ENCODE results near the gene NKAIN2.

NKAIN2 gene

DNA sequence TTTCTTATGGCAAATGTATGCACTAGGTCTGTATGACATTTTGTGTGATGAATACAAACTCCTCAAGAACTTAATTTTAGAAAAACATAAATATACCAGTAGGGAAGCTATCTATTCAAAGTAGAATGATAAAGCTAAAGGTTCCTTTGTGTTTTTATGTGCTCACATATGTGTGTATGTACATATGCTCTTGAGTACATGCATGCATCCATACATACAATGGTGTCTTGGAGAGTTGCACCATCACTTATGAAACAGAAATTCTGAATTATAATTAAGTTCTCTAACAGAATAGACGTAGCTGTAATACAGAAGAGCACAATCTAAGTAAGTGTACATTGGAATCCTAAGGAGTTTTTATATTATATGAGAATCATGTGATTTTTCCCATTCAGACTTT, 2.3 kb downstream of the NKAIN2 start:
- H3K27ac ChIP-seq: no peak overlapping the region

DNA sequence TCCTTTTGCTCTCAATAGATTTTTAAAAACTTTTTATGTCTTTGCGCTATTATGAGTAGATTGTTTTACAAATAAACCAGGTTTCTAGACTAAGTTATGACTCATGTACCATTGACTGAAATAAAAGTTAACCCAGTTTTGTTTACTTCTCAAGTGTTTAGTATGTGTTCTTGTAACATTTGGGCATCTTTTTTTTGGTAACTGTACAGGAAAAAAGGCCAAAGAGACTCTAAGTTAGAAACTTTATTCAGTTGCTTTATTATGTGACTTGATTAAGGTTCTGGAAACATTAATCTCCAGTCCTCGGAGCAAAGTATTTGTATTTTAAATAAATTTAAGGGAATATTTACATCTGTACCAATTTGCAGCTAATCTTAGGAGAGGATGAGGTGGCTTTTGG, 2.9 kb downstream of the NKAIN2 start:
- TF ChIP-seq, protein P1, sequence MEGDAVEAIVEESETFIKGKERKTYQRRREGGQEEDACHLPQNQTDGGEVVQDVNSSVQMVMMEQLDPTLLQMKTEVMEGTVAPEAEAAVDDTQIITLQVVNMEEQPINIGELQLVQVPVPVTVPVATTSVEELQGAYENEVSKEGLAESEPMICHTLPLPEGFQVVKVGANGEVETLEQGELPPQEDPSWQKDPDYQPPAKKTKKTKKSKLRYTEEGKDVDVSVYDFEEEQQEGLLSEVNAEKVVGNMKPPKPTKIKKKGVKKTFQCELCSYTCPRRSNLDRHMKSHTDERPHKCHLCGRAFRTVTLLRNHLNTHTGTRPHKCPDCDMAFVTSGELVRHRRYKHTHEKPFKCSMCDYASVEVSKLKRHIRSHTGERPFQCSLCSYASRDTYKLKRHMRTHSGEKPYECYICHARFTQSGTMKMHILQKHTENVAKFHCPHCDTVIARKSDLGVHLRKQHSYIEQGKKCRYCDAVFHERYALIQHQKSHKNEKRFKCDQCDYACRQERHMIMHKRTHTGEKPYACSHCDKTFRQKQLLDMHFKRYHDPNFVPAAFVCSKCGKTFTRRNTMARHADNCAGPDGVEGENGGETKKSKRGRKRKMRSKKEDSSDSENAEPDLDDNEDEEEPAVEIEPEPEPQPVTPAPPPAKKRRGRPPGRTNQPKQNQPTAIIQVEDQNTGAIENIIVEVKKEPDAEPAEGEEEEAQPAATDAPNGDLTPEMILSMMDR (IDR thresholded peaks at IDR 0.05): no peak
- no peak for TF ChIP-seq ZFX (IDR thresholded peaks at IDR 0.05; ENCODE audit: borderline replicate concordance)
- H3K27ac ChIP-seq: no peak overlapping the region

More for the DNA sequence above, 2.3 kb downstream of the NKAIN2 start:
- TF ChIP-seq, protein P1 (IDR thresholded peaks at IDR 0.05): no peak
- no peak for TF ChIP-seq ZFX (IDR thresholded peaks at IDR 0.05; ENCODE audit: borderline replicate concordance)

DNA sequence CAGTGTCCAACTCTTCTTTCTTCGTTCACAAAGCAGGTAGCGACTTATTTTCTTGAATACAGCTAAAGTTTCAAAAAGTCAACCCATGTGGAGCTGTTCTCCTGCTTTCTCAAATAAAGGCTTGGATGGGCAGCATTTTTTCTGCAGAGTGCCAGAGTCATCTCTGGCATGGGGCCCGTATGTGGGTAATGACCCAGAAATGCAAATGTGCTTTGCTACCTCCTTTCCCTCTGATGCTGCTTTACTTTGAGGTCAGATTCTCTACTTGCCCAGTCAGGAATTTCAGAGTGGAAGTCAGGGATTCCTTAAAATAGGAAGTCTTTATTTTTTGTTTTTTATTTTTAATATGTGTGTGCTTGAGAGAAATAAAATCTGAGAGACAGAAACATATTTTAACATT, 4.9 kb downstream of the NKAIN2 start:
- no peak for TF ChIP-seq ZFX (IDR thresholded peaks at IDR 0.05; ENCODE audit: borderline replicate concordance)
- TF ChIP-seq, protein P1 (IDR thresholded peaks at IDR 0.05): no peak

DNA sequence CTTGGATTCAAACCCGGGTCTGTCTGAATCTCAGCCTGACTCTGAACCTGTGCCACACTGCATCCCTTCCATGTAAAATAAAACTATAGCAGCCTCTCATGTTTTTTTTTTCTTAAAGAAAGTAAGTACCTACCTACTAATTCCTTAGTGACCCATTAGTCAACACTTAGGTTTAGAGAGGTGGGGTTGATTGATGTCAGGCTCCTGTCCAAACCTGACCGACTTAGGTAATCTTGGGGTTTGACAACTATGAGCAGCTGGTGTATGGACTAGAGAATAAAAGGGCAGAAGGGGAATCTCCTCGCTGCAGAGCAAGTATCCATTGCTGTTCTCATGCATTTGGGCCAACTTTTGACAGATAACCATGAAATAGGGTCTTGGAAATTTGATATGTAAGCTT, 6.5 kb downstream of the NKAIN2 start:
- no peak overlapping the region for H3K27ac ChIP-seq
- TF ChIP-seq, protein P1 (IDR thresholded peaks at IDR 0.05): no peak
- no peak for TF ChIP-seq ZFX (IDR thresholded peaks at IDR 0.05; ENCODE audit: borderline replicate concordance)

More for the DNA sequence above, 4.9 kb downstream of the NKAIN2 start:
- no peak overlapping the region for H3K27ac ChIP-seq

DNA sequence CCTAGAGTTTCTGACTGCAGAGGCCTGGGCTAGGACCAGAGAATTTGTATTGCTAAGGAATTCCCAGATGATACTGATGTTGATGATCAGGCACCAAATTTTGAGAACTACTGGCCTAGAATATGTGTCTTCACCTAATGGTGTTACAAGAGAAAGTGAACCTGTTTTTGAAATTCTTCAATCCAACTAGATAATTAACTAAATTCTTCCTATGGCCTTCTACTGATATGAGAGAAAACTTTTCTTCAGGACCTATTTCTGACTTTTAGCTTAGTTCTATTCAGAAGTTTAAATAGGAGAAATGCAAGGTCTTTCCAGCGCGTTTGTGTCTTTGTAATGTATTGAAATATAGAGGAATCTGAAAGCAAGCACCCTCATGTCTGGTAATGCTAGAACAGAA, 7.3 kb downstream of the NKAIN2 start:
- no peak for TF ChIP-seq ZFX (IDR thresholded peaks at IDR 0.05; ENCODE audit: borderline replicate concordance)
- TF ChIP-seq, protein P1 (IDR thresholded peaks at IDR 0.05): no peak

DNA sequence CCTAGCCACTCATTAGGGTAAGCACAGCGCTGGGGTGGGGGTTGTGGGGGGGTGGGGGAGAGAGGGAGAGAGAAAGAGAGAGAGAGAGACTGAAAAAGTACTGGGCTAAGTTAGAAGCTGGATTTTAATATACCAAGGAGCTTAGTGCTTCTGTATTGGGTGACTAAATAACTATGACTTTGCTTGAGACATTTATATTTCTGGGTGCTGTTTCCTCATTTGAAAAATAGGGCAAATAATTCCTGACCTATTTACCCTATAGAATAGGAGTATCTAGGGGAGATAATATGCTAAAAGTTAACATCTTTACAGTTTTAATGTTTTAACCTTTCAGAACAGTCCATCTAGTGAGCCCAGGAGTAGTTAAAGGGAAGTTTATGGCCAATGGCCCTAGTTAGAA, 7.7 kb downstream of the NKAIN2 start:
- TF ChIP-seq, protein P1 (IDR thresholded peaks at IDR 0.05): no peak
- TF ChIP-seq ZFX (IDR thresholded peaks at IDR 0.05; ENCODE audit: borderline replicate concordance): no peak
- H3K27ac ChIP-seq: no peak overlapping the region

More for the DNA sequence above, 7.3 kb downstream of the NKAIN2 start:
- no peak overlapping the region for H3K27ac ChIP-seq

DNA sequence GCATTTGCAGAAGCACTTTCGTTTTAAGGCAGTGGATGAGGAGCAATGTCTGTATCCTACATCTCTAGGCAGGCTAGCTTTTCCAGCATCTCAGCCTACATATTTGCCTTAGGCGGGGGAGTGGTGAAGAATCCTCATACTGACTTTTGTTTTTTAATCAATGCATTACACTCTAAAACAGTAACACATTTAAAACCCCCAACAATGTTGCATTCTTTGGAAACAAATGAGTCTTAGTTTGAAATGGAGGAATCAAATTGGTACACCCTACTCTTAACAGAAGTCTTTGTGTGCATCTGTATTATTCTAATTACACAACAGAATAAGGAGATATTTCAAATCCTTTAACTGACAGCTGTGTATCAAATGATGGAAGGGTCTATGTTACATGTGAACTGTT, 9.0 kb downstream of the NKAIN2 start:
- TF ChIP-seq, protein P1 (IDR thresholded peaks at IDR 0.05): no peak
- TF ChIP-seq ZFX (IDR thresholded peaks at IDR 0.05; ENCODE audit: borderline replicate concordance): no peak
- H3K27ac ChIP-seq: no peak overlapping the region

Measured in 22Rv1 (cell line).